ENCODE data around the gene RPH3AL. TPM values are rescaled to one million over a fixed set of nuclear protein-coding genes. Genes with fewer than 3 reads are reported as not detected.

RPH3AL gene
- total and polyA plus RNA-seq, 10 of the 15 experiments (the other 5 are each of a cell fraction or from before 2014, with no cell fraction given) = 0.04 to 1.2 (median 0.47) TPM; not detected in 2

- no peak for TF ChIP-seq WRNIP1 (IDR thresholded peaks at IDR 0.05; ENCODE audit: borderline replicate concordance, low read depth, low read length)
- TF ChIP-seq BRCA1 (IDR thresholded peaks at IDR 0.05; ENCODE audit: low read depth, low read length) = no peak
- no peak for TF ChIP-seq SMC3 (IDR thresholded peaks at IDR 0.05; ENCODE audit: borderline replicate concordance, low read length)
- TF ChIP-seq KLF5 (IDR thresholded peaks at IDR 0.05; ENCODE audit: partially characterized antibody) = no peak
Observed at GRCh38 chr17:263773-264172, 88.8 kb downstream of the RPH3AL start (continued).

- Histone ChIP-seq H3K4me2 (ENCODE audit: control insufficient read depth, insufficient read depth) (no peak overlapping the region), H3K27me3 (replicated peaks in 1 of 2; ENCODE audit: control insufficient read depth in 2 of 2, insufficient read depth in 2 of 2, low read length in 1 of 2) (no peaks in the 10 kb centered on the region), H3K4me3 (no peak overlapping the region), H4K20me1 (ENCODE audit: control insufficient read depth, insufficient read depth) (no peaks in the 10 kb centered on the region), H3K36me3 (ENCODE audit: control insufficient read depth in 2 of 2, insufficient read depth in 2 of 2, low read length in 1 of 2) (no peaks in the 10 kb centered on the region), H3K79me2 (ENCODE audit: control insufficient read depth, insufficient read depth, low read length) (no peaks in the 10 kb centered on the region), H3K9me3 (replicated peaks; ENCODE audit: control insufficient read depth, insufficient read depth, low read length) (no peaks in the 10 kb centered on the region), H2AFZ (ENCODE audit: control insufficient read depth, low read depth, low read length) (no peak overlapping the region), H3K27ac (ENCODE audit: control insufficient read depth, insufficient read depth) (no peak overlapping the region), H3K4me1 (ENCODE audit: control insufficient read depth, insufficient read depth, low read length) (no peaks in the 10 kb centered on the region), H3K9ac (ENCODE audit: control insufficient read depth, insufficient read depth, low read length) (no peak overlapping the region)
- ChIA-PET SMC1A (ENCODE audit: uncharacterized antibody, unreplicated experiment) (no interaction called here), POLR2A (no interaction called here), CTCF (no interaction called here), RAD21 (ENCODE audit: unreplicated experiment) (no interaction called here)
- BruUV-seq (replicated peaks) = no TSS peak
- 80% methylated on average over 18 of the region's 18 CpGs for WGBS (ENCODE audit: insufficient coverage, insufficient replicate concordance, low lambda C conversion rate, missing lambda C conversion rate)
- FAIRE-seq = no peak
- intact Hi-C loops (cut with micrococcal nuclease; ENCODE audit: unreplicated experiment) (no loop called here), in situ Hi-C loops (cut with MboI) (no loop called here)
- no peak for ATAC-seq
- DNase-seq (ENCODE audit: low read depth, low spot score) = no peak
- TF ChIP-seq MYC (IDR thresholded peaks at IDR 0.05; ENCODE audit: insufficient read depth, insufficient read length, insufficient replicate concordance, low read length, severe bottlenecking) (no peak), CTCF (IDR thresholded peaks at IDR 0.05 in 2 of 3, conservative IDR thresholded peaks at IDR 0.05 in 1 of 3; ENCODE audit: control insufficient read depth in 2 of 3, extremely low read depth in 1 of 3, insufficient read depth in 1 of 3, low read depth in 3 of 3, low read length in 3 of 3) (no peak), SUPT20H (IDR thresholded peaks at IDR 0.05; ENCODE audit: borderline replicate concordance, control insufficient read depth, low read depth, low read length) (no peak), RBBP5 (conservative IDR thresholded peaks at IDR 0.05) (no peak), MAX (IDR thresholded peaks at IDR 0.05; ENCODE audit: low read depth, low read length) (no peak), NR2F1 (conservative IDR thresholded peaks at IDR 0.05) (no peak), IRF5 (IDR thresholded peaks at IDR 0.05; ENCODE audit: borderline replicate concordance) (no peak), POU2F2 (IDR thresholded peaks at IDR 0.05; ENCODE audit: borderline replicate concordance, low read depth, low read length) (no peak), SREBF2 (IDR thresholded peaks at IDR 0.05; ENCODE audit: low read length) (no peak), ZBTB11 (CRISPR knock-in tag; IDR thresholded peaks at IDR 0.05) (no peak), MYB (IDR thresholded peaks at IDR 0.05; ENCODE audit: borderline replicate concordance, low read depth, low read length) (no peak), NFYB (IDR thresholded peaks at IDR 0.05; ENCODE audit: insufficient read depth, low read depth, low read length) (no peak), ATF7 (IDR thresholded peaks at IDR 0.05; ENCODE audit: low read depth) (no peak)
Observed at GRCh38 chr17:263271-263670, 89.3 kb downstream of the RPH3AL start.
